WTC11 (cell line): ENCODE measurements around the gene FAM76A. TPM values are rescaled to one million over a fixed set of nuclear protein-coding genes. Genes with fewer than 3 reads are reported as not detected.
"Not testable (repeated sequence)": the region's sequence is repeated elsewhere in the genome, so short reads cannot be mapped to it uniquely, and the experiment has no call there.

ENCODE experiments used
- ATAC-seq: fragments of 200-7000 bp; cut with Tn5 transposase; 2 replicates; pipeline ENCODE4 v1.10.0; 2021; ENCODE audit warnings: mild to moderate bottlenecking, moderate library complexity
- CTCF ChIA-PET: fragments of 300-600 bp; sonication (Branson Sonifier 250); formaldehyde crosslinking; loops from one replicate; lab custom pipeline; 2021; ENCODE audit warnings: antibody characterized with exemption; lab: Charles Lee
- POLR2A ChIA-PET: fragments of 350-600 bp; sonication (Branson Sonifier 250); formaldehyde crosslinking; loops from one replicate; lab custom pipeline; 2021; ENCODE audit warnings: antibody characterized with exemption; lab: Charles Lee
- DNase-seq: peaks from one replicate; pipeline ENCODE4 v3.0.0; 2021; ENCODE audit warnings: low spot score
- H3K27ac Mint-ChIP-seq: 2 replicates; pipeline ENCODE4 v1.8.0; 2021; ENCODE audit warnings: mixed read lengths
- H3K27me3 Mint-ChIP-seq: 2 replicates; pipeline ENCODE4 v1.8.0; 2021; ENCODE audit warnings: low read depth, mild to moderate bottlenecking, moderate library complexity, mixed read lengths
- H3K36me3 Mint-ChIP-seq: 2 replicates; pipeline ENCODE4 v1.8.0; 2021; ENCODE audit warnings: mixed read lengths
- H3K4me1 Mint-ChIP-seq: 2 replicates; pipeline ENCODE4 v1.8.0; 2022; ENCODE audit warnings: mixed read lengths
- H3K4me3 Mint-ChIP-seq: 2 replicates; pipeline ENCODE4 v1.8.0; 2021; ENCODE audit warnings: mild to moderate bottlenecking, moderate library complexity, mixed read lengths
- H3K9me3 Mint-ChIP-seq: 2 replicates; pipeline ENCODE4 v1.8.0; 2021; ENCODE audit warnings: mixed read lengths
- AFF4 ChIP-seq: sonication (generic); formaldehyde crosslinking; IDR thresholded peaks from 2 replicates; pipeline ENCODE4 v1.8.1; 2023; ENCODE audit warnings: mild to moderate bottlenecking, missing genetic modification reagents, borderline replicate concordance
- CBFB ChIP-seq: sonication (generic); formaldehyde crosslinking; IDR thresholded peaks from 2 replicates; pipeline ENCODE4 v1.8.1; 2022; ENCODE audit warnings: mild to moderate bottlenecking, low read depth, missing genetic modification reagents
- E2F4 ChIP-seq: sonication (generic); formaldehyde crosslinking; IDR thresholded peaks from 2 replicates; pipeline ENCODE4 v1.8.1; 2022; ENCODE audit warnings: low read depth, mild to moderate bottlenecking, moderate library complexity, missing genetic modification reagents, borderline replicate concordance
- ERG ChIP-seq: fragments of 250-450 bp; sonication (Bioruptor Pico); IDR thresholded peaks from 2 replicates; pipeline ENCODE4 v1.8.0; 2021; ENCODE audit warnings: mild to moderate bottlenecking
- FOXP4 ChIP-seq: sonication (generic); formaldehyde crosslinking; IDR thresholded peaks from 2 replicates; pipeline ENCODE4 v1.8.0; 2022; ENCODE audit warnings: mild to moderate bottlenecking, missing genetic modification reagents
- HMGA2 ChIP-seq: fragments of 250-450 bp; sonication (Bioruptor Pico); IDR thresholded peaks from 2 replicates; pipeline ENCODE4 v1.4.0; 2021; ENCODE audit warnings: mild to moderate bottlenecking, moderate library complexity
- MLX ChIP-seq: sonication (generic); formaldehyde crosslinking; IDR thresholded peaks from 2 replicates; pipeline ENCODE4 v1.8.1; 2023; ENCODE audit warnings: mild to moderate bottlenecking, missing genetic modification reagents, moderate library complexity
- MXD4 ChIP-seq: fragments of 250-450 bp; sonication (Bioruptor Pico); IDR thresholded peaks from 2 replicates; pipeline ENCODE4 v1.8.0; 2021; ENCODE audit warnings: mild to moderate bottlenecking, moderate library complexity, borderline replicate concordance
- NFATC4 ChIP-seq: fragments of 250-450 bp; sonication (Bioruptor Pico); IDR thresholded peaks from 2 replicates; pipeline ENCODE4 v1.9.0; 2021; ENCODE audit warnings: mild to moderate bottlenecking
- RELA ChIP-seq: sonication (generic); formaldehyde crosslinking; IDR thresholded peaks from 2 replicates; pipeline ENCODE4 v1.8.1; 2022; ENCODE audit warnings: missing genetic modification reagents, mild to moderate bottlenecking, borderline replicate concordance
- RORB ChIP-seq: fragments of 250-450 bp; sonication (Bioruptor Pico); IDR thresholded peaks from 2 replicates; pipeline ENCODE4 v1.9.0; 2021; ENCODE audit warnings: mild to moderate bottlenecking
- SOX15 ChIP-seq: fragments of 250-450 bp; sonication (Bioruptor Pico); IDR thresholded peaks from 2 replicates; pipeline ENCODE4 v1.9.0; 2021; ENCODE audit warnings: mild to moderate bottlenecking
- STAT6 ChIP-seq: sonication (generic); formaldehyde crosslinking; conservative IDR thresholded peaks from 2 replicates; pipeline ENCODE4 v1.8.1; 2023; ENCODE audit warnings: mild to moderate bottlenecking, low read depth, missing genetic modification reagents, moderate library complexity
- TCF7 ChIP-seq: sonication (generic); formaldehyde crosslinking; IDR thresholded peaks from 2 replicates; pipeline ENCODE4 v1.8.0; 2022; ENCODE audit warnings: mild to moderate bottlenecking, low read depth, missing genetic modification reagents, moderate library complexity
- TEAD4 ChIP-seq: sonication (generic); formaldehyde crosslinking; IDR thresholded peaks from 2 replicates; pipeline ENCODE4 v1.8.0; 2022; ENCODE audit warnings: mild to moderate bottlenecking, missing genetic modification reagents
- ZBTB43 ChIP-seq: sonication (generic); formaldehyde crosslinking; IDR thresholded peaks from 2 replicates; pipeline ENCODE4 v1.8.1; 2023; ENCODE audit warnings: mild to moderate bottlenecking, missing genetic modification reagents
- ZNF232 ChIP-seq: sonication (generic); formaldehyde crosslinking; IDR thresholded peaks from 2 replicates; pipeline ENCODE4 v1.8.0; 2022; ENCODE audit warnings: mild to moderate bottlenecking, missing genetic modification reagents
- ZNF263 ChIP-seq: sonication (generic); formaldehyde crosslinking; IDR thresholded peaks from 2 replicates; pipeline ENCODE4 v1.8.1; 2022; ENCODE audit warnings: low read depth, mild to moderate bottlenecking, moderate library complexity, missing genetic modification reagents
- total RNA-seq: library from RNA; stranded (reverse); gene quantifications from 3 replicates; pipeline ENCODE4 v1.2.3, GENCODE V29; 2021

The FAM76A gene
- total RNA-seq, 1 experiment from 2014 or later = 14.5 TPM

GRCh38 chr1:27690183-27690582 lies 35.6 kb upstream of the FAM76A start:
- POLR2A ChIA-PET = no interaction called here
- Mint-ChIP-seq H3K27me3 (peaks cover 3% of the 10 kb centered on the region; the same call in 1 of the 2 replicates), H3K4me1 (peaks cover 24% of the 10 kb centered on the region), H3K36me3 (peaks cover 14% of the 10 kb centered on the region), H3K4me3 (no peak overlapping the region), H3K9me3 (peaks cover 31% of the 10 kb centered on the region), H3K27ac (0 out of 2 replicates have a peak overlapping the region, but pooled peaks have one; percentile 2)
- ATAC-seq = no peak
- no peak for DNase-seq
- CTCF ChIA-PET = interaction anchor here (4.0 kb wide), 1 partner anchor 21 kb away, joined by 24 read pairs; no protein-coding TSS in a partner anchor
- TF ChIP-seq AFF4 = no peak
- TF ChIP-seq ZBTB43 (CRISPR knock-in tag) = no peak
- no peak for TF ChIP-seq E2F4 (CRISPR knock-in tag)
- no peak for TF ChIP-seq MLX (CRISPR knock-in tag)
- no peak for TF ChIP-seq SOX15
- no peak for TF ChIP-seq TEAD4 (CRISPR knock-in tag)
- no peak for TF ChIP-seq TCF7 (CRISPR knock-in tag)
- no peak for TF ChIP-seq RORB
- no peak for TF ChIP-seq STAT6 (CRISPR knock-in tag)
- no peak for TF ChIP-seq HMGA2

GRCh38 chr1:27696835-27697234 lies 28.9 kb upstream of the FAM76A start:
- not testable (repeated sequence) for H3K4me1 Mint-ChIP-seq, H3K27me3 Mint-ChIP-seq, ATAC-seq, H3K36me3 Mint-ChIP-seq, H3K4me3 Mint-ChIP-seq, H3K27ac Mint-ChIP-seq, DNase-seq
- peaks cover 18% of the 10 kb centered on the region for H3K9me3 Mint-ChIP-seq
- ChIA-PET POLR2A (interaction anchor here (0.6 kb wide), 1 partner anchor 75 kb away, joined by 3 read pairs; no protein-coding TSS in a partner anchor), CTCF (interaction anchor here (1.0 to 2.6 kb wide), 5 partner anchors 10 to 34 kb away, joined by 3 to 9 read pairs (median 4); partner anchors contain the start of genes FAM76A and IFI6)

GRCh38 chr1:27704958-27705357 lies 20.8 kb upstream of the FAM76A start:
- Mint-ChIP-seq H3K27ac (peak overlapping the region; percentile 9; the same call in 1 of the 2 replicates), H3K9me3 (peaks cover 25% of the 10 kb centered on the region), H3K27me3 (peaks cover 3% of the 10 kb centered on the region; the same call in 1 of the 2 replicates), H3K4me3 (no peak overlapping the region), H3K4me1 (no peaks in the 10 kb centered on the region), H3K36me3 (peaks cover 2% of the 10 kb centered on the region)
- ChIA-PET CTCF (interaction anchor here (0.7 to 1.5 kb wide), 2 partner anchors 36 to 66 kb away, joined by 3 read pairs; no protein-coding TSS in a partner anchor), POLR2A (no interaction called here)
- DNase-seq (no peak), ATAC-seq (peak; percentile 50; the same call in 1 of the 2 replicates)
- TF ChIP-seq TCF7 (CRISPR knock-in tag) (no peak), TEAD4 (CRISPR knock-in tag) (no peak), RELA (CRISPR knock-in tag) (no peak), MXD4 (CRISPR knock-in tag) (no peak), ERG (CRISPR knock-in tag) (no peak), ZNF232 (no peak), NFATC4 (CRISPR knock-in tag) (no peak), FOXP4 (CRISPR knock-in tag) (no peak), ZNF263 (no peak), CBFB (CRISPR knock-in tag) (no peak)
